ENCODE results near the gene TEX11.

GRCh38 chrX:70592091-70592490 lies 316.4 kb downstream of the TEX11 start:
- TF ChIP-seq, protein P1, sequence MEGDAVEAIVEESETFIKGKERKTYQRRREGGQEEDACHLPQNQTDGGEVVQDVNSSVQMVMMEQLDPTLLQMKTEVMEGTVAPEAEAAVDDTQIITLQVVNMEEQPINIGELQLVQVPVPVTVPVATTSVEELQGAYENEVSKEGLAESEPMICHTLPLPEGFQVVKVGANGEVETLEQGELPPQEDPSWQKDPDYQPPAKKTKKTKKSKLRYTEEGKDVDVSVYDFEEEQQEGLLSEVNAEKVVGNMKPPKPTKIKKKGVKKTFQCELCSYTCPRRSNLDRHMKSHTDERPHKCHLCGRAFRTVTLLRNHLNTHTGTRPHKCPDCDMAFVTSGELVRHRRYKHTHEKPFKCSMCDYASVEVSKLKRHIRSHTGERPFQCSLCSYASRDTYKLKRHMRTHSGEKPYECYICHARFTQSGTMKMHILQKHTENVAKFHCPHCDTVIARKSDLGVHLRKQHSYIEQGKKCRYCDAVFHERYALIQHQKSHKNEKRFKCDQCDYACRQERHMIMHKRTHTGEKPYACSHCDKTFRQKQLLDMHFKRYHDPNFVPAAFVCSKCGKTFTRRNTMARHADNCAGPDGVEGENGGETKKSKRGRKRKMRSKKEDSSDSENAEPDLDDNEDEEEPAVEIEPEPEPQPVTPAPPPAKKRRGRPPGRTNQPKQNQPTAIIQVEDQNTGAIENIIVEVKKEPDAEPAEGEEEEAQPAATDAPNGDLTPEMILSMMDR (IDR thresholded peaks at IDR 0.05), result no peak
- TF ChIP-seq EP300 (IDR thresholded peaks at IDR 0.05) (no peak), POLR2AphosphoS5 (IDR thresholded peaks at IDR 0.05) (no peak), POLR2A (IDR thresholded peaks at IDR 0.05) (no peak)

All from suprapubic skin (tissue), 4 donors.